ENCODE results near the gene ABT1. TPM values are rescaled to one million over a fixed set of nuclear protein-coding genes. Genes with fewer than 3 reads are reported as not detected.
A peak's percentile ranks its signal among the peaks of the same experiment; 100 is the strongest.

ABT1 gene
- total RNA-seq, 1 experiment from 2014 or later: 23.7 TPM

DNA sequence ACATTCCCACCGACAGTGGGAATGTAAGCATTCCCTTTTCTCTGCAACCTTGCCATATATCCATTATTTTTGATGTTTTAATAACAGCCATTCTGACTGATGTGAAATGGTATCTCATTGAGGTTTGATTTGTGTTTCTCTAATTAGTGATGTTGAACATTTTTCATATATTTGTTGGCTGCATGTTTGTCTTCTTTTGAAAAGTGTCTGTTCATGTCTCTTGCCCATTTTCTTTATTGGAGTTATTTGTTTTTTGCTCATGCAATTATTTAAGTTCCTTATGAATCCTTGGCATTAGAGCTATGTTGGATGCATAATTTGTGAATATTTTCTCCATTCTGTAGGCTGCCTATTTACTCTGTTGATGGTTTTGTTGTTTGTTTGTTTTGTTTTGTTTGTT, 18.0 kb upstream of the ABT1 start:
- H3K27ac ChIP-seq (ENCODE audit: low read length): no peak overlapping the region
- H3K9me3 ChIP-seq (ENCODE audit: low read length): peaks cover 7% of the 10 kb centered on the region; the same call in 1 of the 2 replicates
- H3K4me2 ChIP-seq (ENCODE audit: low read depth, low read length, poor library complexity, severe bottlenecking): no peak overlapping the region
- no peaks in the 10 kb centered on the region for H3K79me2 ChIP-seq (ENCODE audit: low read length)
- H3K4me3 ChIP-seq (ENCODE audit: low read length): no peak overlapping the region
- no peaks in the 10 kb centered on the region for H3K9me2 ChIP-seq (replicated peaks; ENCODE audit: insufficient read depth, low read length)
- H2AFZ ChIP-seq (ENCODE audit: low read length): no peak overlapping the region
- 0 out of 2 replicates have a peak, but pooled peaks cover 3% of the 10 kb centered on the region for H3K4me1 ChIP-seq (ENCODE audit: low read length)
- no peaks in the 10 kb centered on the region for H4K20me1 ChIP-seq (ENCODE audit: insufficient read depth, low read depth, low read length)
- H3K36me3 ChIP-seq (ENCODE audit: insufficient read depth, low read length): no peaks in the 10 kb centered on the region
- H3K27me3 ChIP-seq (ENCODE audit: low read length): no peaks in the 10 kb centered on the region
- no peak overlapping the region for H3K9ac ChIP-seq (ENCODE audit: low read length)
- DNase-seq: no peak

DNA sequence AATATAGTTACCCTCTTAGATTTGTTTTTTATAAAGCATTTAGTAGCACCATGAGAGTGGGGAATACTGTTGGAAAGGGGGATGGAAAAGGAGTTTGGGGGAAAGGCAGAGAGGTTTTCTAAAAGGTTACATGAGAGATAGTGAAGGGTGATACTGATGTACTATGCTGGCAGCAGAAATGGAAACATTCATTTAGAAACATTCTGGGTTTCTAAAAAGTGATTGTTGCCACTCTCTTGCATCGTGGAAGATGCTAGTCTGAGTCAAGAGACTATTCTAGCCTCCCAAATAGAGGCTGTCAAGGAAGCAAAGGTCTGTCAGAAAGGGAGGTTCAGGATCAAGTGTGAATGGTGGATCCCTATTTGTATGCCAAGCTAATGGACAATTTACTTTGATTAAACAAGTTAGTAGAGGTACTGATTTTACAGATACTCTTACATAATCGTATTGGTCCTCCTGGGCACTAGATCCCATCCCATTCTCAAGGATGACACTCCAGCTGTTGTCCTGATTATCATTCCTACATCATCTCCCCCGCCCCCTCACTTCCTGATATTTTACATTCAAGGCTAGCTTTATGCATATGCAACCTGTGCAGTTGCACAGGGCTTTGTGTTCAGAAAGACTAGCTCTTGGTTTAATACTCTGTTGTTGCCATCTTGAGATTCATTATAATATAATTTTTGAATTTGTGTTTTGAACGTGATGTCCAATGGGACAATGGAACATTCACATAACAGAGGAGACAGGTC, 15.4 kb upstream of the ABT1 start:
- Histone ChIP-seq H3K27ac (ENCODE audit: low read length) (no peak overlapping the region), H3K4me3 (ENCODE audit: low read length) (no peak overlapping the region), H3K4me2 (ENCODE audit: low read depth, low read length, poor library complexity, severe bottlenecking) (no peak overlapping the region), H3K9ac (ENCODE audit: low read length) (no peak overlapping the region), H3K4me1 (ENCODE audit: low read length) (0 out of 2 replicates have a peak, but pooled peaks cover 3% of the 10 kb centered on the region), H3K27me3 (ENCODE audit: low read length) (no peaks in the 10 kb centered on the region), H3K36me3 (ENCODE audit: insufficient read depth, low read length) (no peaks in the 10 kb centered on the region), H3K9me2 (replicated peaks; ENCODE audit: insufficient read depth, low read length) (no peaks in the 10 kb centered on the region), H3K9me3 (ENCODE audit: low read length) (peaks cover 7% of the 10 kb centered on the region; the same call in 1 of the 2 replicates), H3K79me2 (ENCODE audit: low read length) (no peaks in the 10 kb centered on the region), H2AFZ (ENCODE audit: low read length) (no peak overlapping the region), H4K20me1 (ENCODE audit: insufficient read depth, low read depth, low read length) (no peaks in the 10 kb centered on the region)
- no peak for DNase-seq

DNA sequence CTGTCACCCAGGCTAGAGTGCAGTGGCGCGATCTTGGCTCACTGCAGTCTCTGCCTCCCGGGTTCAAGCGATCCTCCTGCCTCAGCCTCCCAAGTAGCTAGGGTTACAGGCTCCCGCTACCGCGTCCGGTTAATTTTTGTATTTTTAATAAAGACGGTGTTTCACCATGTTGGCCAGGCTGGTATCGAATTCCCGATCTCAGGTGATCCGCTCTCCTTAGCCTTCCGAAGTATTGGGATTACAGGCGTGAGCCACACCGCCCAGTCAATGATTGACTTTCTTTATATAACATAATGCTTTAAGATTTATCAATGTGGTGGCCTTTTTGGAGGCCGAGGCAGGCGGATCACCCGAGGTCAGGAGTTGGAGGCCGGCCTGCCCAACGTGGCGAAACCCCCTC, 7.8 kb upstream of the ABT1 start:
- Histone ChIP-seq H3K27me3 (ENCODE audit: low read length) (no peaks in the 10 kb centered on the region), H4K20me1 (ENCODE audit: insufficient read depth, low read depth, low read length) (no peaks in the 10 kb centered on the region), H3K9me3 (ENCODE audit: low read length) (no peaks in the 10 kb centered on the region), H3K4me2 (ENCODE audit: low read depth, low read length, poor library complexity, severe bottlenecking) (no peak overlapping the region), H2AFZ (ENCODE audit: low read length) (no peak overlapping the region), H3K9ac (ENCODE audit: low read length) (no peak overlapping the region), H3K4me3 (ENCODE audit: low read length) (no peak overlapping the region), H3K27ac (ENCODE audit: low read length) (no peak overlapping the region), H3K79me2 (ENCODE audit: low read length) (no peaks in the 10 kb centered on the region), H3K9me2 (replicated peaks; ENCODE audit: insufficient read depth, low read length) (no peaks in the 10 kb centered on the region), H3K4me1 (ENCODE audit: low read length) (peaks cover 7% of the 10 kb centered on the region), H3K36me3 (ENCODE audit: insufficient read depth, low read length) (no peaks in the 10 kb centered on the region)
- no peak for DNase-seq

DNA sequence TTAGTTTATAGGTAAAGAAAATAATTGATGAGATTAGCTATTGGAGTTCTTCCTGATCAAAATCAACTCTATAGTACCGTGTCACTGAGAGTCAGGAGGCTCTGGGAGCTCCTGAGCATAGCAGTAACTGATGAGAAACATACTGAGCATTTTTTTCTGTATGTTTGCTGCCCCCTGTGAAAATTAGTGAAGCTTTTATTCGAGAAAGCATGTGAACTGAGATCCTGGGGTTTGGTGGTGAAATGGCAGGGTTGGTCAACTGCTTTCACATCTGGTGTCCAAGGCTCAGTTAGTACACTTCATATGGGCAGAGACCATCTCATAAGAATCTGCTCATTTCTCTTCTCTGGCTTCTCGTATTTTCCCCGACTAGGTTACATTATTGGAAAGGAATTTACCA, 4.1 kb upstream of the ABT1 start:
- Histone ChIP-seq H3K79me2 (ENCODE audit: low read length) (peaks cover 8% of the 10 kb centered on the region), H3K4me2 (ENCODE audit: low read depth, low read length, poor library complexity, severe bottlenecking) (peak overlapping the region; percentile 2), H3K9ac (ENCODE audit: low read length) (no peak overlapping the region), H2AFZ (ENCODE audit: low read length) (peak overlapping the region; percentile 63), H3K27ac (ENCODE audit: low read length) (no peak overlapping the region), H3K4me3 (ENCODE audit: low read length) (no peak overlapping the region), H3K4me1 (ENCODE audit: low read length) (peaks cover 18% of the 10 kb centered on the region), H3K27me3 (ENCODE audit: low read length) (no peaks in the 10 kb centered on the region), H3K36me3 (ENCODE audit: insufficient read depth, low read length) (no peaks in the 10 kb centered on the region), H3K9me3 (ENCODE audit: low read length) (no peaks in the 10 kb centered on the region), H3K9me2 (replicated peaks; ENCODE audit: insufficient read depth, low read length) (no peaks in the 10 kb centered on the region), H4K20me1 (ENCODE audit: insufficient read depth, low read depth, low read length) (peaks cover 2% of the 10 kb centered on the region; the same call in 1 of the 2 replicates)
- DNase-seq: no peak

DNA sequence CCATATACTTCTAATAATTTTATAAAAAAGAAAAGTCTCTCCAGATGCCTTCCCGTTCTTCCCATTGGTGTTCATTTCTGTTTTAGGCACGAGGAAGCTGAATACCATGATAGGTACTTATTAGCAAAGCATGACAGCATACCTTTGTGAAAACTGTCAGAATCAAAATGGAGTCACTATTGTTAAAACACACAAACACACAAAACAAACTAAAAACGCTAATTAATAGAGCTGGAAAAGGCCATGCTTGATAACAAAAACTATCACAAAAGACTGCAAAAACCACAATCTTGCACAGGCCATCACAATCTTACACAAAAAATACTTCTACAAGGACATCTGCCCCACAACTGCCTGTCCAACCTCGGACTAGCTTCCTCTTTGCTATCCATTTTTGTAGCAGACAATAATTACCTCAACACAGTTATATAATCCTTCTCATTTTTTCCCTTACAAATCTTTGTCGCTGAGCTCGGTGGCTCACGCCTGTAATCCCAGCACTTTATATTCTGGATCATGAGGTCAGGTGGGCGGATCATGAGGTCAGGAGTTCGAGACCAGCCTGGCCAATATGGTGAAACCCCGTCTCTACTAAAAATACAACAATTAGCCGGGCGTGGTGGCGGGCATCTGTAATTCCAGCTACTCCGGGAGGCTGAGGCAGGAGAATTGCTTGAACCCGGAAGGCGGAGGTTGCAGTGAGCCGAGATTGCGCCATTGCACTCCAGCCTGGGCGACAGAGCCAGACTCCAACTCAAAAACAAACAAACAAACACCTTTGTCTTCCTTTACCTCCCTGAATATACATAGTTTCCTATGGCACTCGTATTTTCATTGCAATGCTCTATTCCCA, 3.2 kb upstream of the ABT1 start:
- 0 out of 2 replicates have a peak overlapping the region, but pooled peaks have one; percentile 45 for H2AFZ ChIP-seq (ENCODE audit: low read length)
- no peak overlapping the region for H3K9ac ChIP-seq (ENCODE audit: low read length)
- peaks cover 7% of the 10 kb centered on the region; the same call in 1 of the 2 replicates for H3K36me3 ChIP-seq (ENCODE audit: insufficient read depth, low read length)
- no peaks in the 10 kb centered on the region for H3K27me3 ChIP-seq (ENCODE audit: low read length)
- no peaks in the 10 kb centered on the region for H3K9me2 ChIP-seq (replicated peaks; ENCODE audit: insufficient read depth, low read length)
- no peak overlapping the region for H3K4me3 ChIP-seq (ENCODE audit: low read length)
- H3K27ac ChIP-seq (ENCODE audit: low read length): no peak overlapping the region
- H3K9me3 ChIP-seq (ENCODE audit: low read length): no peaks in the 10 kb centered on the region
- no peak overlapping the region for H3K4me2 ChIP-seq (ENCODE audit: low read depth, low read length, poor library complexity, severe bottlenecking)
- H3K4me1 ChIP-seq (ENCODE audit: low read length): peaks cover 24% of the 10 kb centered on the region
- no peak for DNase-seq
- peaks cover 17% of the 10 kb centered on the region for H3K79me2 ChIP-seq (ENCODE audit: low read length)
- peaks cover 8% of the 10 kb centered on the region; the same call in 1 of the 2 replicates for H4K20me1 ChIP-seq (ENCODE audit: insufficient read depth, low read depth, low read length)

DNA sequence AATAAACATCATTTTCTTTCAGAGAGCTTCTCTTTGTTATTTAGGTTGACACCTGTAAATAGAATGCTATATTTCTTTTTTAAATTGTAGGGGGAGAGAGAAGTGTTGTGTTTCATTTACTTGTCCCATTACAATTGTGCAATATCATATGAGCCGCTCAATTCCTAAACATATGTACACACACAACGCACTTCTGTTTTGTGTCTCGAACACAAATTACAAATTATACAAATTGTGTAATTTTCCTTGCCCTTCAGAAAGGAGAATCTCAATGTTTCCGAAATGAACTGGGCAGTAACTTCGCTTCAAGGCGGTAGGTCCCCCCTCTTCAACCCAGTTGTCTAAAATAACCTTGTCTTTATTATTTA, 2.6 kb upstream of the ABT1 start:
- Histone ChIP-seq H3K4me2 (ENCODE audit: low read depth, low read length, poor library complexity, severe bottlenecking) (no peak overlapping the region), H3K27ac (ENCODE audit: low read length) (no peak overlapping the region), H3K9ac (ENCODE audit: low read length) (no peak overlapping the region), H3K27me3 (ENCODE audit: low read length) (no peaks in the 10 kb centered on the region), H3K36me3 (ENCODE audit: insufficient read depth, low read length) (peaks cover 13% of the 10 kb centered on the region; the same call in 1 of the 2 replicates), H3K4me1 (ENCODE audit: low read length) (peaks cover 24% of the 10 kb centered on the region), H3K9me3 (ENCODE audit: low read length) (no peaks in the 10 kb centered on the region), H3K9me2 (replicated peaks; ENCODE audit: insufficient read depth, low read length) (no peaks in the 10 kb centered on the region), H2AFZ (ENCODE audit: low read length) (no peak overlapping the region), H3K4me3 (ENCODE audit: low read length) (no peak overlapping the region), H3K79me2 (ENCODE audit: low read length) (peaks cover 20% of the 10 kb centered on the region), H4K20me1 (ENCODE audit: insufficient read depth, low read depth, low read length) (peaks cover 8% of the 10 kb centered on the region; the same call in 1 of the 2 replicates)
- no peak for DNase-seq

DNA sequence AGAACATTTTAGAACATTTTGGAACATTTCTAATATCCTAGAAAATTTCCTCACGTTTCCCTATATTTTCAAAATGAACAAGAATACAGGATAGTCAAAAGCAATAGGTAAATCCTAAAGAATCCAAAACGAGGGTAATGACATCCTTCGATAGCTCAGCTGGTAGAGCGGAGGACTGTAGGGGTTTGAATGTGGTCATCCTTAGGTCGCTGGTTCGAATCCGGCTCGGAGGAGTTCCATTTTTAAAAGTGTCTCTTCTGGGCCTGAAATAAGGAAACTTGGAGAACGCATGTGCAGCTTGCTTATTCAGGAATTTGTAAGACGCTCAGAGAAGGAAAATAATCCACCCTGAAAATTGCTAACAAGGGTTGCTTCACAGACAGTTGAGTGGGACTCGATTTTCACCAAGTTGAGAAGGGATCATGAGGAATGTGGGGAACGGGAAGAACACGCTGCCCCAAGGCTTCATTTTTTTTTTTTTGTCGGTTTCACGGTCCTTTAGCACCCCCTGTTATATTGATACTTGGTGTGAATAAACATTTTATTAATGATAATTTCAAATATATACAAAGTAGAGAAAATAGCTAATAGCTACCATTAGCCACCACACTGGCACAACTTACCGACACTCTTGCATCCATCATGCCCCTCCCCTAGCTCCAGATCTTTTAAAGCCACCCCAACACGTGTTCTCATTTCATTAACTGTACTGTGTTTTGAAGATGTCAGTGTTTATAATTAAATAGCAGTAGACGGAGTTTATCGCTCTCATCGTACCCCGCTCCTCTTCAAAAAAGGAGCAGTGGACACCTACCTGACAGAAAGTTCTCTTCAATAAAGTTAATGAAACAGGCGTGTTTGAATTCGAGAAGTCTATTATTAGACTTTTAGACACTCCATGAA, 1.8 kb upstream of the ABT1 start:
- Histone ChIP-seq H3K4me3 (ENCODE audit: low read length) (peak overlapping the region; percentile 75), H3K9me2 (replicated peaks; ENCODE audit: insufficient read depth, low read length) (no peaks in the 10 kb centered on the region), H4K20me1 (ENCODE audit: insufficient read depth, low read depth, low read length) (peaks cover 8% of the 10 kb centered on the region; the same call in 1 of the 2 replicates), H3K4me1 (ENCODE audit: low read length) (peaks cover 24% of the 10 kb centered on the region), H3K4me2 (ENCODE audit: low read depth, low read length, poor library complexity, severe bottlenecking) (peak overlapping the region; percentile 99), H3K9me3 (ENCODE audit: low read length) (no peaks in the 10 kb centered on the region), H3K9ac (ENCODE audit: low read length) (peak overlapping the region; percentile 82), H3K36me3 (ENCODE audit: insufficient read depth, low read length) (peaks cover 17% of the 10 kb centered on the region; the same call in 1 of the 2 replicates), H3K27me3 (ENCODE audit: low read length) (no peaks in the 10 kb centered on the region), H3K27ac (ENCODE audit: low read length) (no peak overlapping the region), H2AFZ (ENCODE audit: low read length) (peak overlapping the region; percentile 94), H3K79me2 (ENCODE audit: low read length) (peaks cover 20% of the 10 kb centered on the region)
- no peak for DNase-seq

Data from Karpas-422 (cell line).